Stomach (tissue), 19 donors: Measurements from ENCODE around the gene FLVCR1. TPM values are rescaled to one million over a fixed set of nuclear protein-coding genes. Genes with fewer than 3 reads are reported as not detected.

Source experiments
- DNase-seq, 2 donors: peaks; one replicate each; pipeline versions ENCODE4 v3.0.0 to v3.0.0-alpha.2; 2013 to 2019
- H3K27ac ChIP-seq, 5 donors: fragments of 200-600 bp in 4 of 5; sonication (generic) in 4 of 5; one replicate each; pipeline ENCODE4 v1.5.1; 2013 to 2019; ENCODE audit warnings: mild to moderate bottlenecking in 1 of 5, moderate library complexity in 1 of 5
- H3K27me3 ChIP-seq, 3 donors: fragments of 200-600 bp; sonication (generic); one replicate each; pipeline ENCODE4 v1.5.1; 2017 to 2019; ENCODE audit warnings: mixed run types in 1 of 3
- H3K36me3 ChIP-seq, 4 donors: fragments of 200-600 bp; sonication (generic); 1 replicate in 3 of 4; 2 replicates in 1 of 4; pipeline ENCODE4 v1.5.1; 2016 to 2019
- H3K4me1 ChIP-seq, 4 donors: fragments of 200-600 bp; sonication (generic); one replicate each; pipeline ENCODE4 v1.5.1; 2016 to 2019
- H3K4me3 ChIP-seq, 4 donors: fragments of 200-600 bp; sonication (generic) in 3 of 4; one replicate each; pipeline ENCODE4 v1.5.1; 2016 to 2019; ENCODE audit warnings: mild to moderate bottlenecking in 1 of 4
- H3K9me3 ChIP-seq, 4 donors: fragments of 200-600 bp; sonication (generic); one replicate each; pipeline ENCODE4 v1.5.1; 2016 to 2019
- EP300 ChIP-seq: sonication (generic); formaldehyde crosslinking; IDR thresholded peaks from one replicate; pipeline ENCODE4 v1.6.1; 2017; ENCODE audit warnings: antibody characterized with exemption
- POLR2A ChIP-seq, 4 donors: fragments of 450-650 bp; IDR thresholded peaks; one replicate each; pipeline ENCODE4 v1.6.1; 2016; ENCODE audit warnings: antibody characterized with exemption in 4 of 4, control low read depth in 2 of 4, mild to moderate bottlenecking in 1 of 4, moderate library complexity in 1 of 4
- POLR2AphosphoS5 ChIP-seq, 3 donors: sonication (generic); formaldehyde crosslinking; IDR thresholded peaks; one replicate each; pipeline ENCODE4 v1.6.1; 2016; ENCODE audit warnings: antibody characterized with exemption in 3 of 3
- WGBS, 5 donors: extraction: QIAGEN DNeasy Blood & Tissue Kit in 3 of 5; methylation state at CpG; one replicate each; pipeline versions ENCODE4 v1.1.5 to v1.1.7; 2013 to 2018; 5-methylcytosine and 5-hydroxymethylcytosine counted together
- intact Hi-C: fragments of 100-400 bp; cut with DNase I; formaldehyde crosslinking; loops from one replicate; pipeline ENCODE4 v1.15.1; 2023; ENCODE audit warnings: low total_unique reads
- long read RNA-seq, 10 donors: transcript quantifications; one replicate each; lab custom pipeline, GENCODE V29; 2026
- polyA plus RNA-seq, 3 donors: library from polyadenylated mRNA; stranded (reverse); fragments of 200-250 nt; gene quantifications; one replicate each; pipeline ENCODE4 v1.2.3, GENCODE V29; 2013
- total RNA-seq, 5 donors: library from RNA; depleted of rRNA; stranded (reverse); fragments of >200 nt; gene quantifications; one replicate each; pipeline versions ENCODE4 v1.1.0 to v1.2.3, GENCODE V29; 2014 to 2016
- TF ChIP-seq, protein P1 (sequence below), 7 experiments: fragments of 450-650 bp in 4 of 7; fragments of 200-600 bp in 3 of 7; sonication (generic) in 3 of 7; IDR thresholded peaks; one replicate each; pipeline ENCODE4 v1.5.1; 2016 to 2019; ENCODE audit warnings: antibody characterized with exemption in 7 of 7, control low read depth in 2 of 7, mild to moderate bottlenecking in 1 of 7
- donor health status: healthy with polysubstance abuse.
- donor health status: Bipolar disorder and iron deficiency.
- donor health status: healthy.

Gene FLVCR1
- total RNA-seq (10 to 100 TPM in 3 of 5 donors, 1 to 10 TPM in 2; 1.8 to 19.1 (median 10.7) TPM), polyA plus RNA-seq (1 to 10 TPM in 2 of 3 donors, under 1 TPM in 1; 0.61 to 4.4 (median 2.2) TPM)
- long read RNA-seq, donor 1, result 0 reads
- long read RNA-seq, donor 2, full-length matches to known transcripts, result 1 of 1 reads
- long read RNA-seq, donor 2, partial matches to known transcripts, result 0 of 1 reads
- long read RNA-seq, donor 2, other reads (novel, unspliced or antisense), result 0 of 1 reads
- long read RNA-seq, donor 3, result 0 reads
- long read RNA-seq, donor 4, result 0 reads
- long read RNA-seq, donor 5, full-length matches to known transcripts, result 4 of 4 reads
- long read RNA-seq, donor 5, partial matches to known transcripts, result 0 of 4 reads
- long read RNA-seq, donor 5, other reads (novel, unspliced or antisense), result 0 of 4 reads
- long read RNA-seq, donor 6, result 0 reads
- long read RNA-seq, donor 7, full-length matches to known transcripts, result 1 of 1 reads
- long read RNA-seq, donor 7, partial matches to known transcripts, result 0 of 1 reads
- long read RNA-seq, donor 7, other reads (novel, unspliced or antisense), result 0 of 1 reads
- long read RNA-seq, donor 8, result 0 reads
- long read RNA-seq, donor 9, result 0 reads
- long read RNA-seq, donor 10, result 0 reads

DNA sequence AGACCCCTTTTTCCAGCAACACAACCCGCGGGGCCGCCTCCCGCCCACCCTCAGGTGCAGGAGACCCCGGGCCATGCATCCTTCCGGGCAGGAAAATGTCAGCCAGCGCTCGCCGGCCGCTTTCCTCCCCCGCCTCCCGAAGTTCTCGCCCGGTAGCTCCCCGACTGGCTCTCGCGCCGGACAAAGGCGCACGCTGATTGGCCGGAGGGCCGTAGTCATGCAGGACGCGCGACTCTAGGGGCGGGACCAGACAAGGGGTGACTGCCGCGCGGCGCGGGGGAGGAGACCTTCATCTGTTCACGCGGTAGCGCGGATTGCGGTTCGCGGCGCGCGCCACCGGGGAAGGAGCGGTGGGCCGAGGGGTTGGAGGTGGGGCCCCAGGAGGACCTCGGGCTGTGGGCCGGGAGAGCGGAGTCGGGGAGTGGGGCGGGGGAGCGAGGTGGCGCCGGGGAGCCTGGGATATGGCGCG is at the start of gene FLVCR1:
Gene FLVCR1, plus strand, starts transcription at position 284 of the 469 bp plus-strand sequence. Its CDS starts 178 bp downstream, at position 462.
- peak within 1 kb of the TSS; percentile 86 to 98 (median 92) for H3K4me3 ChIP-seq
- intact Hi-C loops, result no loop called here
- TF ChIP-seq, protein P1, sequence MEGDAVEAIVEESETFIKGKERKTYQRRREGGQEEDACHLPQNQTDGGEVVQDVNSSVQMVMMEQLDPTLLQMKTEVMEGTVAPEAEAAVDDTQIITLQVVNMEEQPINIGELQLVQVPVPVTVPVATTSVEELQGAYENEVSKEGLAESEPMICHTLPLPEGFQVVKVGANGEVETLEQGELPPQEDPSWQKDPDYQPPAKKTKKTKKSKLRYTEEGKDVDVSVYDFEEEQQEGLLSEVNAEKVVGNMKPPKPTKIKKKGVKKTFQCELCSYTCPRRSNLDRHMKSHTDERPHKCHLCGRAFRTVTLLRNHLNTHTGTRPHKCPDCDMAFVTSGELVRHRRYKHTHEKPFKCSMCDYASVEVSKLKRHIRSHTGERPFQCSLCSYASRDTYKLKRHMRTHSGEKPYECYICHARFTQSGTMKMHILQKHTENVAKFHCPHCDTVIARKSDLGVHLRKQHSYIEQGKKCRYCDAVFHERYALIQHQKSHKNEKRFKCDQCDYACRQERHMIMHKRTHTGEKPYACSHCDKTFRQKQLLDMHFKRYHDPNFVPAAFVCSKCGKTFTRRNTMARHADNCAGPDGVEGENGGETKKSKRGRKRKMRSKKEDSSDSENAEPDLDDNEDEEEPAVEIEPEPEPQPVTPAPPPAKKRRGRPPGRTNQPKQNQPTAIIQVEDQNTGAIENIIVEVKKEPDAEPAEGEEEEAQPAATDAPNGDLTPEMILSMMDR (IDR thresholded peaks at IDR 0.05), result no peak
- TF ChIP-seq EP300 (no peak), POLR2AphosphoS5 (IDR thresholded peaks at IDR 0.05) (peak; percentile 71 to 92 (median 88)), POLR2A (IDR thresholded peaks at IDR 0.05) (peak in 2 of 4 donors; percentile 17 to 21)
- WGBS, 5 donors, result 0 to 1% (median 1%) methylated on average over 39 to 54 of the region's 54 CpGs
- H3K9me3 ChIP-seq, result no peaks in the 10 kb centered on the region
- H3K36me3 ChIP-seq, result no peaks in the 10 kb centered on the region
- H3K4me1 ChIP-seq, result peaks cover 20 to 59% (median 37%) of the 10 kb centered on the region in 4 donors
- peak within 1 kb of the TSS; percentile 87 to 95 (median 93) for H3K27ac ChIP-seq
- no peaks in the 10 kb centered on the region for H3K27me3 ChIP-seq
- DNase-seq, result peak; percentile 97 to 99

DNA sequence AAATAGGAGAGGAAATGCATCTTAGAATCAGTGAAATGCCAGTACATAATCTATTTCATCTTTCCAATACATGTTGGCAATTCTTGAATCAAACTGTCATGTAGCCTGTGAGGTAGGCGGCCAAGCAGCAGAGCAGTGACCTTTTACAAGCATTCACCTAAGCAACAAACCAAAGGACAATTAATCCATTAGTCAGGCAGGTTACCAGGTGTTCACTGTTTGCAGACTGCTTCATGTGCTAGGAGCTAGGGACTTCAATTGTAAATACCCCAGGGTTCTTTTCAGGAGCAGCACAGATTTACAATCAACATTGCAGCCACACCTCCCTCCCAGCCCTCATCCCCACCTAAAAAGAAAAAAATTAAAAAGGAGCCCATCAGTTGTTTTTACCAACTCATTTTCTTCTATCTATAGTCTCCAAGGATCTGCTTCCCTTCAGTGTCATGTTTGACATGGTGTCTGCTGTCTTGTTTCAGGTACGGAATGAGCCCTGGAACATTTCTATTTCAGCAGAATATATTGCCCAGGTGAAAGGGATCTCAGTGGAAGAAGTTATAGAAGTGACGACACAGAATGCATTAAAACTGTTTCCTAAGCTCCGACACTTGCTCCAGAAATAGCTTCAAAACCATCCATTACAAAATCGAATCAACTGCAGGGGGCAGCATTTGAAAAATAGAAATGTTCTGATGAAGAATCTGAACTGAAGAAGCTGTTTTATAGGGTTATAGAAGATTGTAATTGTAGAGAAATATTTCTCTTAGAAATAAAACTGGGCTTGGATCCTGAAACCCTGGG is 43.3 kb upstream of the FLVCR1 start:
- Histone ChIP-seq H3K4me1 (peaks cover 0 to 22% (median 0%) of the 10 kb centered on the region in 4 donors), H3K9me3 (no peaks in the 10 kb centered on the region), H3K36me3 (peaks cover 0 to 22% (median 19%) of the 10 kb centered on the region in 4 donors), H3K4me3 (no peak overlapping the region), H3K27me3 (no peaks in the 10 kb centered on the region), H3K27ac (no peak overlapping the region)
- no peak for TF ChIP-seq POLR2A (IDR thresholded peaks at IDR 0.05)
- TF ChIP-seq, protein P1 (IDR thresholded peaks at IDR 0.05), result peak in 4 of 7 experiments; percentile 27 to 47 (median 45)
- peak in 1 of 2 donors; percentile 76 for DNase-seq
- WGBS, 5 donors, result 22 to 38% (median 26%) methylated on average over 5 of the region's 5 CpGs
- intact Hi-C loops, result loop anchor here (5.0 kb wide), 1 partner anchor 183 kb away; no protein-coding TSS in a partner anchor

DNA sequence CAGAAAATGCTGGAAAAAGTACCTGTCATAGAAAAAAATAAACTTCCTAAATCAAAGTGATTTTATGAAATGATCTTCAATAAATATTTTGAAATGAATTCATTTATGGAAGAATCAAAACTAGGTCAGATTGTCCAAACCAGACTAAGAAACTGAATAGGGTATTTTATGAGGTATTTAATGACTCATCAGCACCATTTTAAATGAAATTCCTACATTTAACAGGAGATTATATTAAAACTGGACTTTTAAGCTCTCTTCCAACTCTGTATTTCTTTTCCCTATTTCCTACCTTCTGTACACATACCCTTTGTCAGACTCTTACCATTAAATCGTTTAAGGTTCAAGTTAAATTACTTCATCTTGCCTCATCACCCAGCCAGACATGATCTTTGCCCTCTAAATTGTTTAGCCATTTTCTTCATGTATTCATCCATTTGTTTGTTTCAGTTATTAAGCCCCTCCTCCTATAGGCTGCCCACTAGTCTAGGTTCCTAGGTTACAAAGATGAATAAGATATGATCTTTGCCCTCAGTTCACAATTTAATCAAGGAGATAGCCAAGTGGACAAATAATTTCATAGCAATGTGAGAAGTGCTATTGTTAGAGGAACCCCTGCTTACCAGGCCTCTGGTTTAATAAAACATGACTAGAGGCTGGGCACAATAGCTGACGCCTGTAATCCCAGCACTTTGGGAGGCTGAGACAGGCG is 41.4 kb upstream of the FLVCR1 start:
- no peak overlapping the region for H3K4me3 ChIP-seq
- H3K4me1 ChIP-seq, result peaks cover 0 to 26% (median 0%) of the 10 kb centered on the region in 4 donors
- intact Hi-C loops, result no loop called here
- TF ChIP-seq EP300, result no peak
- TF ChIP-seq POLR2A (IDR thresholded peaks at IDR 0.05), result no peak
- no peak for TF ChIP-seq POLR2AphosphoS5 (IDR thresholded peaks at IDR 0.05)
- TF ChIP-seq, protein P1 (IDR thresholded peaks at IDR 0.05), result no peak
- H3K36me3 ChIP-seq, result peaks cover 0 to 19% (median 13%) of the 10 kb centered on the region in 4 donors
- no peaks in the 10 kb centered on the region for H3K27me3 ChIP-seq
- H3K27ac ChIP-seq, result no peak overlapping the region
- no peaks in the 10 kb centered on the region for H3K9me3 ChIP-seq
- DNase-seq, result no peak
- 48 to 62% (median 55%) methylated on average over 3 of the region's 3 CpGs for WGBS, 5 donors
